ENCODE measurements around the gene ALK. TPM values are rescaled to one million over a fixed set of nuclear protein-coding genes. Genes with fewer than 3 reads are reported as not detected.

Gene ALK
- total and polyA plus RNA-seq, 10 of the 15 experiments (the other 5 are each of a cell fraction or from before 2014, with no cell fraction given), result 0.11 TPM; not detected in 9

- intact Hi-C loops (cut with micrococcal nuclease; ENCODE audit: unreplicated experiment), result no loop called here
- Histone ChIP-seq H4K20me1 (ENCODE audit: control insufficient read depth, insufficient read depth) (no peaks in the 10 kb centered on the region), H3K4me2 (ENCODE audit: control insufficient read depth, insufficient read depth) (no peak overlapping the region), H3K9me3 (replicated peaks; ENCODE audit: control insufficient read depth, insufficient read depth, low read length) (no peaks in the 10 kb centered on the region), H3K27ac (ENCODE audit: control insufficient read depth, insufficient read depth) (no peak overlapping the region), H3K27me3 (replicated peaks in 1 of 2; ENCODE audit: control insufficient read depth in 2 of 2, insufficient read depth in 2 of 2, low read length in 1 of 2) (no peaks in the 10 kb centered on the region), H3K36me3 (ENCODE audit: control insufficient read depth in 2 of 2, insufficient read depth in 2 of 2, low read length in 1 of 2) (no peaks in the 10 kb centered on the region; a peak in 1 of 4 replicates), H3K4me3 (no peak overlapping the region), H3K4me1 (ENCODE audit: control insufficient read depth, insufficient read depth, low read length) (no peaks in the 10 kb centered on the region; the same call in 1 of the 2 replicates), H3K9ac (ENCODE audit: control insufficient read depth, insufficient read depth, low read length) (no peak overlapping the region), H2AFZ (ENCODE audit: control insufficient read depth, low read depth, low read length) (no peak overlapping the region), H3K79me2 (ENCODE audit: control insufficient read depth, insufficient read depth, low read length) (no peaks in the 10 kb centered on the region)
- no TSS peak for BruUV-seq (replicated peaks)
- TF ChIP-seq HSF1 (IDR thresholded peaks at IDR 0.05; ENCODE audit: low read depth, low read length) (no peak), ZNF217 (IDR thresholded peaks at IDR 0.05) (no peak), GABPA (IDR thresholded peaks at IDR 0.05; ENCODE audit: low read depth) (no peak), FOXK2 (IDR thresholded peaks at IDR 0.05) (no peak), IKZF1 (conservative IDR thresholded peaks at IDR 0.05) (no peak), MAX (IDR thresholded peaks at IDR 0.05; ENCODE audit: low read depth, low read length) (no peak), RAD21 (IDR thresholded peaks at IDR 0.05; ENCODE audit: insufficient read depth, low read depth, low read length) (no peak), NR2F1 (conservative IDR thresholded peaks at IDR 0.05) (no peak), SREBF1 (IDR thresholded peaks at IDR 0.05; ENCODE audit: low read length) (no peak), KDM1A (IDR thresholded peaks at IDR 0.05; ENCODE audit: borderline replicate concordance) (no peak), ZZZ3 (IDR thresholded peaks at IDR 0.05; ENCODE audit: control insufficient read depth, insufficient read length, low read depth) (no peak), ZNF274 (IDR thresholded peaks at IDR 0.05; ENCODE audit: insufficient read depth, insufficient read length) (no peak), MLLT1 (IDR thresholded peaks at IDR 0.05) (no peak), JUNB (IDR thresholded peaks at IDR 0.05) (no peak), REST (IDR thresholded peaks at IDR 0.05; ENCODE audit: low read depth, low read length) (no peak), PML (IDR thresholded peaks at IDR 0.05; ENCODE audit: low read length) (no peak), MEF2A (IDR thresholded peaks at IDR 0.05; ENCODE audit: insufficient read depth, low read depth, low read length) (no peak), ZNF207 (IDR thresholded peaks at IDR 0.05; ENCODE audit: borderline replicate concordance) (no peak), KLF5 (IDR thresholded peaks at IDR 0.05; ENCODE audit: partially characterized antibody) (no peak), TCF12 (IDR thresholded peaks at IDR 0.05; ENCODE audit: low read depth, low read length) (no peak)
- CTCF ChIA-PET, result no interaction called here
- DNase-seq (ENCODE audit: low read depth, low spot score) (no peak), ATAC-seq (no peak), FAIRE-seq (no peak)
- SMC1A ChIA-PET (ENCODE audit: uncharacterized antibody, unreplicated experiment), result interaction anchor here (0.6 kb wide), 1 partner anchor 8 kb away, joined by 3 read pairs; no protein-coding TSS in a partner anchor
- RAD21 ChIA-PET (ENCODE audit: unreplicated experiment), result interaction anchor here (0.9 to 1.5 kb wide), 2 partner anchors 9 to 276 kb away, joined by 3 read pairs; no protein-coding TSS in a partner anchor
- WGBS (ENCODE audit: insufficient coverage, insufficient replicate concordance, low lambda C conversion rate, missing lambda C conversion rate), result 83% methylated on average over 3 of the region's 3 CpGs
- POLR2A ChIA-PET, result no interaction called here
- in situ Hi-C loops (cut with MboI), result no loop called here
Observed at GRCh38 chr2:29192526-29192925, 728.9 kb downstream of the ALK start.

Measured in GM12878 (cell line).